ENCODE results near the gene MDM2. TPM values are rescaled to one million over a fixed set of nuclear protein-coding genes. Genes with fewer than 3 reads are reported as not detected.

Gene MDM2
- total RNA-seq, 4 donors from 2014 or later: 75.9 to 99.6 (median 85.8) TPM

DNA sequence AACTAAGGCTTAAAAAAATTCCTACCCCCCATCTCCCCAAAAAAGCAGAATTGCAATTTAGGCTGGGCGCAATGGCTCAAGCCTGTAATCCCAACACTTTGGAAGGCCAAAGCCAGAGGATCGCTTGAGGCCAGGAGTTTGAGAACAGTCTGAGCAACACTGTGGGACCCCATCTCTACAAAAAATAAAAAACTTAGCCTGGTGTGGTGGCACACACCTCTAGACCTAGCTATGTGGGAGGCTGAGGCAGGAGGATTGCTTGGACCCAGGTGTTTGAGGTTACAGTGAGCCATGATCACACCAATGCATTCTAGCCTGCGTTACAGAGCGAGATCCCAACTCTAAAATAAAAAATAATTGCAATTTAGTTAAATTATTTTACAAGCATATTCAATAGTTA is 70.9 kb downstream of the MDM2 start:
- Histone ChIP-seq H3K4me3 (no peak overlapping the region), H3K27me3 (no peaks in the 10 kb centered on the region), H3K27ac (no peak overlapping the region), H3K4me1 (peaks cover 0 to 4% (median 0%) of the 10 kb centered on the region in 4 donors), H3K9me3 (peaks cover 0 to 3% (median 0%) of the 10 kb centered on the region in 4 donors), H3K36me3 (peaks cover 0 to 14% (median 0%) of the 10 kb centered on the region in 3 donors)
- TF ChIP-seq POLR2A (IDR thresholded peaks at IDR 0.05) (no peak), EP300 (IDR thresholded peaks at IDR 0.05) (no peak)
- TF ChIP-seq, protein P1, sequence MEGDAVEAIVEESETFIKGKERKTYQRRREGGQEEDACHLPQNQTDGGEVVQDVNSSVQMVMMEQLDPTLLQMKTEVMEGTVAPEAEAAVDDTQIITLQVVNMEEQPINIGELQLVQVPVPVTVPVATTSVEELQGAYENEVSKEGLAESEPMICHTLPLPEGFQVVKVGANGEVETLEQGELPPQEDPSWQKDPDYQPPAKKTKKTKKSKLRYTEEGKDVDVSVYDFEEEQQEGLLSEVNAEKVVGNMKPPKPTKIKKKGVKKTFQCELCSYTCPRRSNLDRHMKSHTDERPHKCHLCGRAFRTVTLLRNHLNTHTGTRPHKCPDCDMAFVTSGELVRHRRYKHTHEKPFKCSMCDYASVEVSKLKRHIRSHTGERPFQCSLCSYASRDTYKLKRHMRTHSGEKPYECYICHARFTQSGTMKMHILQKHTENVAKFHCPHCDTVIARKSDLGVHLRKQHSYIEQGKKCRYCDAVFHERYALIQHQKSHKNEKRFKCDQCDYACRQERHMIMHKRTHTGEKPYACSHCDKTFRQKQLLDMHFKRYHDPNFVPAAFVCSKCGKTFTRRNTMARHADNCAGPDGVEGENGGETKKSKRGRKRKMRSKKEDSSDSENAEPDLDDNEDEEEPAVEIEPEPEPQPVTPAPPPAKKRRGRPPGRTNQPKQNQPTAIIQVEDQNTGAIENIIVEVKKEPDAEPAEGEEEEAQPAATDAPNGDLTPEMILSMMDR (IDR thresholded peaks at IDR 0.05): no peak
- WGBS, 2 donors: 96 to 97% methylated on average over 4 of the region's 4 CpGs
- DNase-seq (ENCODE audit: low spot score in 2 of 2): no peak

DNA sequence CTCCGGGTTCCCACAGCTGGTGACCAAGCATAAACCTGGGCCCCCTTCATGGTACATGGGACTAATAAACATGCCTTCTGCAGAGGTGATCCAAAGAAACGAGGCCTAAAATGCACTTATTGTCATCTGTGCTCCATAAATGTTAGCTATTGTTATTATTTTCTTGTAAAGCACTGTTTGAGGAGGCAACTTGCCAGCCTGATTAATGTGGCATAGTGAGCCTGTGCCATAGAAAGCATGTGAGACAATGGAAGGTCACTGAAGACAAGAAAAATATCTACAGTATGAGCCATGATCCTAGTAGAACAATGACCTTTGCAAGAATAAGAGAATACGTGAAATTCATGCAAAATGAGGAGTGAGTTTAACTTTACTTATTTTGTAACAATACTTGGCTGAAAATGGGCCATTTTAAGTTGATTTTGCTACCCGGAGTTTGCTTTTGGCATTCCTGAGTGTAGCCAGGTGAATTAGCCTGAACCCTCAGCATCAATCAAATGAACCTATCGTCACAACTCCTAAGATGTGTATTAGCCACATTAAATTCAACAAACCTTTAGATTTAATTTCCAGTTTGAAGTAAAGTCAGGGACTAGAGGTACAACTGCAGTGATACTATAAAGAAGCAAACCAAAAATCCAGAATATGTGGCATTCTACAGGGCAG is 72.8 kb downstream of the MDM2 start:
- peaks cover 0 to 4% (median 0%) of the 10 kb centered on the region in 4 donors for H3K4me1 ChIP-seq
- no peak overlapping the region for H3K27ac ChIP-seq
- H3K4me3 ChIP-seq: no peak overlapping the region
- WGBS, 2 donors: 57 to 70% methylated on average over 5 of the region's 5 CpGs
- no peaks in the 10 kb centered on the region for H3K27me3 ChIP-seq
- peaks cover 0 to 3% (median 0%) of the 10 kb centered on the region in 4 donors for H3K9me3 ChIP-seq
- TF ChIP-seq, protein P1 (IDR thresholded peaks at IDR 0.05): no peak
- TF ChIP-seq EP300 (IDR thresholded peaks at IDR 0.05): no peak
- TF ChIP-seq POLR2A (IDR thresholded peaks at IDR 0.05): no peak
- DNase-seq (ENCODE audit: low spot score in 2 of 2): no peak
- peaks cover 0 to 20% (median 0%) of the 10 kb centered on the region in 3 donors for H3K36me3 ChIP-seq

GRCh38 chr12:68882251-68882964 is 74.4 kb downstream of the MDM2 start:
- H3K4me1 ChIP-seq: no peaks in the 10 kb centered on the region
- H3K4me3 ChIP-seq: no peak overlapping the region
- peaks cover 0 to 3% (median 0%) of the 10 kb centered on the region in 4 donors for H3K9me3 ChIP-seq
- TF ChIP-seq, protein P1 (IDR thresholded peaks at IDR 0.05): no peak
- TF ChIP-seq EP300 (IDR thresholded peaks at IDR 0.05) (no peak), POLR2A (IDR thresholded peaks at IDR 0.05) (no peak)
- DNase-seq (ENCODE audit: low spot score in 2 of 2): no peak
- 96 to 98% methylated on average over 4 of the region's 4 CpGs for WGBS, 2 donors
- no peaks in the 10 kb centered on the region for H3K27me3 ChIP-seq
- peaks cover 0 to 20% (median 0%) of the 10 kb centered on the region in 3 donors for H3K36me3 ChIP-seq
- no peak overlapping the region for H3K27ac ChIP-seq

DNA sequence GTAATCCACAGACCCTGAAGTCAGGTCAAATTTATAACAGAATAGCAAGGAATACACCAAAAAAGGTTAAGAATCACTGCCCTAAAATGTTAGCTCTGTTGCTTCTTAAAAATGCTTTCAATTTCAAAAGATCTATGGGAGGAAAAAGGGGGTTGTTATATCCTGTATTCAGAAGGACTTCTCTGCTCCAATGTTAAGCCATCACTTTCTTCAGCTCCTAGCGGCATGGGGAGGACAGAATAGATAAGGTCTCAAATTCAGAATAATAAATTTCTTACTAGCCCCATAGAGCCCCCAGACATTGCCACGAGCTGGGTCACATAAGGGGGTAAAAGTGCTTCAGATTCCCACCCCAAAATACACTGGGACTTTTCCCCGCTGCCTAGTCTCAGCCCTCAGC is 75.2 kb downstream of the MDM2 start:
- Histone ChIP-seq H3K27ac (no peak overlapping the region), H3K27me3 (no peaks in the 10 kb centered on the region), H3K36me3 (peaks cover 0 to 20% (median 0%) of the 10 kb centered on the region in 3 donors), H3K9me3 (peaks cover 0 to 3% (median 0%) of the 10 kb centered on the region in 4 donors), H3K4me3 (no peak overlapping the region), H3K4me1 (no peaks in the 10 kb centered on the region)
- no peak for DNase-seq (ENCODE audit: low spot score in 2 of 2)
- WGBS, 2 donors: 80 to 84% methylated on average over 3 of the region's 3 CpGs
- TF ChIP-seq EP300 (IDR thresholded peaks at IDR 0.05): no peak
- TF ChIP-seq, protein P1 (IDR thresholded peaks at IDR 0.05): no peak
- no peak for TF ChIP-seq POLR2A (IDR thresholded peaks at IDR 0.05)

- no peaks in the 10 kb centered on the region for H3K9me3 ChIP-seq
- DNase-seq (ENCODE audit: low spot score in 2 of 2): no peak
- H3K4me1 ChIP-seq: no peaks in the 10 kb centered on the region
- no peak overlapping the region for H3K4me3 ChIP-seq
- H3K27ac ChIP-seq: no peak overlapping the region
- no peak for TF ChIP-seq EP300 (IDR thresholded peaks at IDR 0.05)
- TF ChIP-seq, protein P1 (IDR thresholded peaks at IDR 0.05): no peak
- TF ChIP-seq POLR2A (IDR thresholded peaks at IDR 0.05): no peak
- no peaks in the 10 kb centered on the region for H3K27me3 ChIP-seq
- WGBS, 2 donors: 93% methylated on average over 5 of the region's 5 CpGs
- peaks cover 0 to 11% (median 0%) of the 10 kb centered on the region in 3 donors for H3K36me3 ChIP-seq
Observed at GRCh38 chr12:68884251-68884650, 76.3 kb downstream of the MDM2 start.

All from tibial nerve (tissue), 4 donors.